SK-N-SH treated with all-trans-retinoic acid at 6 μM for 48 hours (cell line): ENCODE results near the gene NRDE2.

Experiments
- ATAC-seq: fragments of 200-7000 bp; cut with Tn5 transposase; 3 replicates; pipeline ENCODE4 v1.9.1; 2020; ENCODE audit warnings: mild to moderate bottlenecking, moderate library complexity
- ARNTL ChIP-seq: fragments of 450-650 bp; formaldehyde crosslinking; IDR thresholded peaks from 2 replicates; pipeline ENCODE4 v1.5.0; 2020; ENCODE audit warnings: low read depth, mild to moderate bottlenecking, moderate library complexity, borderline replicate concordance
- BACH2 ChIP-seq: fragments of 250-450 bp; sonication (Bioruptor Pico); IDR thresholded peaks from 2 replicates; pipeline ENCODE4 v1.9.0; 2021; ENCODE audit warnings: mild to moderate bottlenecking, borderline replicate concordance
- CREB5 ChIP-seq: fragments of 250-450 bp; sonication (Bioruptor Pico); IDR thresholded peaks from 2 replicates; pipeline ENCODE4 v1.5.1; 2020; ENCODE audit warnings: low read depth, mild to moderate bottlenecking, moderate library complexity
- CSDC2 ChIP-seq: fragments of 250-450 bp; sonication (Bioruptor Pico); IDR thresholded peaks from 2 replicates; pipeline ENCODE4 v1.5.0; 2020; ENCODE audit warnings: mild to moderate bottlenecking, moderate library complexity
- CSRNP3 ChIP-seq: fragments of 250-450 bp; sonication (Bioruptor Pico); IDR thresholded peaks from 2 replicates; pipeline ENCODE4 v1.5.1; 2021; ENCODE audit warnings: mild to moderate bottlenecking, moderate library complexity
- GLIS3 ChIP-seq: fragments of 250-450 bp; sonication (Bioruptor Pico); IDR thresholded peaks from 2 replicates; pipeline ENCODE4 v1.5.0; 2020; ENCODE audit warnings: mild to moderate bottlenecking, moderate library complexity
- PATZ1 ChIP-seq: fragments of 250-450 bp; sonication (Bioruptor Pico); IDR thresholded peaks from 2 replicates; pipeline ENCODE4 v1.8.0; 2020; ENCODE audit warnings: mild to moderate bottlenecking, moderate library complexity, borderline replicate concordance
- PPARA ChIP-seq: fragments of 250-450 bp; sonication (Bioruptor Pico); IDR thresholded peaks from 2 replicates; pipeline ENCODE4 v1.5.0; 2020; ENCODE audit warnings: mild to moderate bottlenecking, borderline replicate concordance
- RARB ChIP-seq: fragments of 250-450 bp; sonication (Bioruptor Pico); IDR thresholded peaks from 2 replicates; pipeline ENCODE4 v1.8.0; 2021; ENCODE audit warnings: mild to moderate bottlenecking, moderate library complexity
- SNAI2 ChIP-seq: fragments of 250-450 bp; sonication (Bioruptor Pico); IDR thresholded peaks from 2 replicates; pipeline ENCODE4 v1.5.0; 2020; ENCODE audit warnings: mild to moderate bottlenecking, moderate library complexity
- TCF4 ChIP-seq: fragments of 250-450 bp; sonication (Bioruptor Pico); IDR thresholded peaks from 2 replicates; pipeline ENCODE4 v1.8.0; 2021; ENCODE audit warnings: mild to moderate bottlenecking, moderate library complexity, borderline replicate concordance
- ZC3H10 ChIP-seq: fragments of 250-450 bp; sonication (Bioruptor Pico); IDR thresholded peaks from 2 replicates; pipeline ENCODE4 v1.5.1; 2021; ENCODE audit warnings: mild to moderate bottlenecking, moderate library complexity
- ZFP3 ChIP-seq: fragments of 250-450 bp; sonication (Bioruptor Pico); IDR thresholded peaks from 2 replicates; pipeline ENCODE4 v1.5.0; 2020; ENCODE audit warnings: mild to moderate bottlenecking, moderate library complexity
- ZFP30 ChIP-seq: fragments of 450-650 bp; formaldehyde crosslinking; IDR thresholded peaks from 2 replicates; pipeline ENCODE4 v1.5.0; 2022; ENCODE audit warnings: mild to moderate bottlenecking, moderate library complexity
- ZNF565 ChIP-seq: fragments of 450-650 bp; formaldehyde crosslinking; conservative IDR thresholded peaks from 2 replicates; pipeline ENCODE4 v1.5.0; 2020; ENCODE audit warnings: low read depth, mild to moderate bottlenecking, moderate library complexity
- ZNF70 ChIP-seq: fragments of 450-650 bp; formaldehyde crosslinking; IDR thresholded peaks from 2 replicates; pipeline ENCODE4 v1.5.0; 2020; ENCODE audit warnings: mild to moderate bottlenecking, moderate library complexity
- ZNF8 ChIP-seq: fragments of 450-650 bp; formaldehyde crosslinking; IDR thresholded peaks from 2 replicates; pipeline ENCODE4 v1.5.0; 2020; ENCODE audit warnings: mild to moderate bottlenecking, moderate library complexity
- TF ChIP-seq, protein P1 (sequence below): fragments of 250-450 bp; sonication (Bioruptor Pico); IDR thresholded peaks from 2 replicates; pipeline ENCODE4 v1.8.0; 2021; ENCODE audit warnings: low read depth, mild to moderate bottlenecking, moderate library complexity, borderline replicate concordance

Gene NRDE2

DNA sequence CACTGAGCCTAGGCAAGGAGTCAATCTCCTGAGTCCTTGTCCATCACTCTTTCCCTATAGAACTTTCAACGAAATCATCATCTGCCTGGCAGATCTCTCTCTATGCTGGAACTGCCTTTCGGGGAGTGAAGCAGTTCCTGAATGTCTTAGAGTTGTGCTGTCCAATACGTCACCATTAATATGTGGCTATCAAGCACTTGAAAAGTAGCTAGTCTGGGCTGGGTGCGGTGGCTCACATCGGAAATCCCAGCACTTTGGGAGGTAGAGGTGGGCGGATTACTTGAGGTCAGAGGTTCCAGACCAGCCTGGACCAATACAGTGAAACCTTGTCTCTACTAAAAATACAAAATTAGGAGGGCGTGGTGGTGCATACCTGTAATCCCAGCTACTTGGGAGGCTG, 35.1 kb downstream of the NRDE2 start:
- no peak for ATAC-seq
- no peak for TF ChIP-seq TCF4 (CRISPR knock-in tag)
- TF ChIP-seq GLIS3 (CRISPR knock-in tag), result no peak
- no peak for TF ChIP-seq CREB5
- TF ChIP-seq, protein P1, sequence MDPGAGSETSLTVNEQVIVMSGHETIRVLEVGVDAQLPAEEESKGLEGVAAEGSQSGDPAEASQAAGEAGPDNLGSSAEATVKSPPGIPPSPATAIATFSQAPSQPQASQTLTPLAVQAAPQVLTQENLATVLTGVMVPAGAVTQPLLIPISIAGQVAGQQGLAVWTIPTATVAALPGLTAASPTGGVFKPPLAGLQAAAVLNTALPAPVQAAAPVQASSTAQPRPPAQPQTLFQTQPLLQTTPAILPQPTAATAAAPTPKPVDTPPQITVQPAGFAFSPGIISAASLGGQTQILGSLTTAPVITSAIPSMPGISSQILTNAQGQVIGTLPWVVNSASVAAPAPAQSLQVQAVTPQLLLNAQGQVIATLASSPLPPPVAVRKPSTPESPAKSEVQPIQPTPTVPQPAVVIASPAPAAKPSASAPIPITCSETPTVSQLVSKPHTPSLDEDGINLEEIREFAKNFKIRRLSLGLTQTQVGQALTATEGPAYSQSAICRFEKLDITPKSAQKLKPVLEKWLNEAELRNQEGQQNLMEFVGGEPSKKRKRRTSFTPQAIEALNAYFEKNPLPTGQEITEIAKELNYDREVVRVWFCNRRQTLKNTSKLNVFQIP (CRISPR knock-in tag), result no peak
- no peak for TF ChIP-seq ZC3H10 (CRISPR knock-in tag)
- TF ChIP-seq ZFP30 (CRISPR knock-in tag), result no peak
- TF ChIP-seq PATZ1 (CRISPR knock-in tag), result no peak
- TF ChIP-seq BACH2 (CRISPR knock-in tag), result no peak
- TF ChIP-seq ZNF8 (CRISPR knock-in tag), result no peak
- TF ChIP-seq PPARA, result no peak
- TF ChIP-seq ARNTL, result no peak
- no peak for TF ChIP-seq ZNF565 (CRISPR knock-in tag)
- TF ChIP-seq ZNF70, result no peak

DNA sequence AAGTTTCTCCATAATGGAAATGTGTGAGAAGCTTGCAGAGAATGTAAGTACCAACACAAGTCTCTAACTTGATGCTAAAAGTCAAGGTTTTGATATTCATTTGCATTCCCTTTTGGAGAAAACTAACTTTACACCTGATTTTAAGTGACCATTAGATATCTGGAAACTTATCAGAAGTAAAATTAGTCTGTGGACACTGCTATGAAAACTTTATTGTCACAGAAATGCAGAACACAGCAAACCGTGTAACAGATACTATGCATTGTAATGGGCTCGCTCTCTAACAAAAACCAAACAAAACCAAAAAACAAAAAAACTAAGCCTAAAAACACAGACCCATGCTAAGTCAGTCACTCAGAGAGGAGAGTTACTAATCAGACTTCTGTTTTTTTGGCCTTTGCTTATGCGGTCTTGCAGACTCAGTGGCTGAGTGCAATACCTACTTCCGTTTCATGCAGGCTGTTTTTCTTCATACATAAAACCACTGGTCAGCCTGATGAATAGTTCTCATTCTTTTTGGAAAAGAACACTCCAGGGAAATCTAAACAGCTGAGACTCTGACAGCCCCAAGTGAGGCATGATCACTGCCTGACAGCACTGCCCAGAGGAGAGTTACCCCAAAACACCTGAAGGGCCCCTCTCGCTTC, 35.7 kb downstream of the NRDE2 start:
- ATAC-seq, result no peak

DNA sequence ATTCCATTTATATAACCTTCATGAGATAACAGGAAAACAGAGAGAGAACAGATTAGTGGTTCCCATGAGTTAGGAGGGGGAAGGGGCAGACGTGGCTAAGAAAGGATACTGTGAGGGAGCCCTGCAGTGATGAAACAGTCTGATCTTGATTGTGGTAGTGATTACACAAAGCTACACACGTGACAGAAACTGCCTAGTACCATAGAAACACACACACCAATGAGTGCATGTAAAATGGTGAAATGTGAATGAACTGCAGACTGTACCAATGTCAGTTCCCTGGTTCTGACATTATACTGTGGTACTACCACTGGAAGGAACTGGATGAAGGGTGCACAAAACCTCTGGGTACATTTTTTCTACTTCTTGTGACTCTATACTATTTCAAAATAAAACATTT, 36.9 kb downstream of the NRDE2 start:
- no peak for ATAC-seq
- TF ChIP-seq CREB5 (no peak), ZNF70 (no peak), PPARA (no peak), SNAI2 (CRISPR knock-in tag) (no peak), RARB (CRISPR knock-in tag) (no peak), PATZ1 (CRISPR knock-in tag) (no peak), ZFP30 (CRISPR knock-in tag) (no peak), ZFP3 (no peak), ZC3H10 (CRISPR knock-in tag) (no peak)

More for the DNA sequence above, 35.7 kb downstream of the NRDE2 start:
- TF ChIP-seq ZNF565 (CRISPR knock-in tag) (no peak), CSRNP3 (CRISPR knock-in tag) (no peak), PATZ1 (CRISPR knock-in tag) (no peak), ZNF8 (CRISPR knock-in tag) (no peak), TCF4 (CRISPR knock-in tag) (no peak), ZFP30 (CRISPR knock-in tag) (no peak), PPARA (no peak), ARNTL (no peak), CSDC2 (CRISPR knock-in tag) (no peak)
- TF ChIP-seq, all 23 proteins: peak for 0
